Nucleus accumbens (tissue), 56 donors: Measurements from ENCODE around the gene TTN.
A peak's percentile ranks its signal among the peaks of the same experiment; 100 is the strongest.

Experiments used
- DNase-seq, 56 donors: peaks; one replicate each; lab custom pipeline; 2025; lab: John Stamatoyannopoulos, UW

TTN gene

DNA sequence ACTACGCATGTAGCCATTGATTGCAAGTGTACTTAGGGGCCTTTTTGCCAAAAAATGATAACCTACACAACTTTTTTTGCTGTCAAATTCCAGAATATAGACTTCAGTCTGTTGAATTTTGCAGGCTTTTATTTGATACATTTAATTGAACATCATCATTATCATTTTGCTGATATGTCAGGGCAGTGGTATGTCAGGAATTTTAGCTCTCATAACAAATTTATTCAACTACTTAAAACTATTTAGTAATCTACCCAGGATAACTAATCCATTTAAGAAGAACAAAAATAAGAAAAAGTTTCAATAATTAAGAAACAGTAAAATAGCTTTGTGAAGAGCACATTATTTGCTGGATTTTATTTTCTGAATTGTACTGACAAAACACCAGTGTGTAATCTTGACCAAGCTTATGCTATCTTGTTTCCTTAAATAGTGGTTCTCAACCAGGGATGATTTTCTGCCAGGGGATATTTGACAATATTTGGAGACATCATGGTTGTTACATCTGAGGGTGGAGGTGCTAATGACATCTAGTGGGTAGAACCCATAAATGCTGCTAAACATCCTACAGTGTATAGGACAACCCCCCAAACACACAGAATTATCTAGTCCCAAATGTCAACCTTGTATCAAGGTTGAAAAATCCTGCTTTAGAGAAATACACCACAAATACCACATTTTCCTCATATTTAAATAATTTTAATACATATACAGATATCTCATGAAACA is 12.1 kb upstream of the TTN start:
- no peak for DNase-seq

DNA sequence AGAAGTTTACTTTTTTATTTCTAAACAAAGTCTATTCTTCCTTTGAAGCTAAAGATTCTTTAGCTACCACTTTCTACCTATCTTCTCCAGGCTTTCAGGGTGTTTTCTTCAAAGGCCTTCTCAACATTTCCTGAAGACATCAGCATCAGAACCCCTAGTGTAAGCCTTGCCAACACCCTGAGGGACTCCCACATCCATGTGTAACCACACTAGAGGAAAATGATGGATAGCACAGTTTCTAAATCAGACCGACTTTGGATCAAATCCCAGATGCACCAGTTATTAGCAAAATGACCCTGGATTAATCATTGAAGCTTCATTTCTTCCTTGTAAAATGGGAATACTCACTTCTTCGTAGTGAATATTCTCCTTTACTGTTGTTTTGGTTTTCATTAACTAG is 4.7 kb upstream of the TTN start:
- no peak for DNase-seq

DNA sequence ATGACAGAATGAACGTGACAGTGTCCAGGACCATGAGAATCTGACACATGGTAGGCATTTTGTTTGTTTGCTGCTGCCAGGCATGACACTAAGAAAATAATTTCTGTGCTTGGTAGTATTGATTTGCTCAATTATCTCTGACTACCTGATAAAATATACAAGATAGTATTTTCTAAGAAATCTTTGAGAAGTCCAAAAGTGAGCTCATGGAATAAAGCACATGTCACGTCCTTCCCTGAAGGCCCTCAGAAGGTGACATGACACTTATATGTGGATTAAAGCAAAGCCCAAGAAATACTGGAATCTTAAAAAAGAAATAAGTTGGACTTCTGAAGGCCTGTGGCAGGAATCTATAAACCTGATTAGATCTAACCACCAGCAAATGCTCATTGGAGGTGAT is 3.8 kb upstream of the TTN start:
- DNase-seq = no peak

DNA sequence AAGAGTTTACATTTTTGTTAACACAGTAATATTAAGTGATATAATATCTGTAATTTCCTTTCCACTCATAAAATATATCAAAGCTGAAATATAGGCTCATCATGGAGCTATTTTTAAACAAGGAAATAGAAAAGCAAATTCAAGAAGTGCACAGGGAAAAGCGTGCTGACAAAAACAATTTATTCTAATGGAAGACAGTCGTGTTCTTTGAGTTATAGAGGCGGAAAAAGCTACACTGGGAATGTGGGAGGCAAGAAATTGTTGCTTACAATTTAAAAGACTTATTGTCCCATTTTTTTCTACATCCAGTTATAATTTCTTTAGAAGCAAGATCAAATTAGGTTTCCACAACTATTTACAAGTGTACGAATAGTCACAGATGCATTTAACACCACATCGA is 3.2 kb upstream of the TTN start:
- DNase-seq = no peak

DNA sequence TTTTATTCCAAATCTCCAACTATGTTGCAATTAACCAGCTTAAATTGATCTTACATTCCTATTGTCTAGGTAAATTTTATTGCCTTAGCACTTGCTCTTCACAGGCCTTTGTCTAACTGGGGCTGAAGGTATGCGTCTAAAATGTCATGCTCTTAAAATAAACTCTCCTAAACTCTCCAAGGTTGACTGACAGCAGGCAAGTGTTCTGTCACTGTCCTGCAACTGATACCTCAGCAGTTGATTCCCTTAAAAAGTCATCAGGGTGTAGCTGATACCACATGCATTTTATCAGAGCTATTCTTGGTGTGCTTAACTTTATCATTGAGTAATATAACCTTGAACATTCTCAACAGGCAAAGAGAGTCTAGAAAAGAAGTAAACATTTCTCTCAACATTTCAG is 680 bp downstream of the TTN start:
- DNase-seq = no peak

DNA sequence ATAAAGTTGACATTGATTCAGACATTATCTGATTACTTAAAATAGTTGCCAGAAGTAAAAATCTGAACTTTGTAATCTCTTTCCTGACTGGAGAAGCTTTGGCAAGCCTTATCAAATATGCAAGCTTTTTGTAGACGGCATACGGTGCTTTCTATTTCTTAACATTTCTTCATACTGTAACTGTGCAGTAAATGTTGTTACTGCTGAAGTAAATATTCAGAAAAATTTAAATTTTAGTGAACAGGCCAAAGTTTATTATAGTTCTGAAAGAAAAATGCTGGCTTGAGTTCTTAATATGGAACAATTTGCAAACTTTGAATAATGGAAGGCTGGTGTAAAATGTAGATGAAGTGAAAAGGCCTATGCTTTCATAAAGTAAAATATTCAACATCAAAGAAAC is 1.8 kb downstream of the TTN start:
- DNase-seq = no peak

DNA sequence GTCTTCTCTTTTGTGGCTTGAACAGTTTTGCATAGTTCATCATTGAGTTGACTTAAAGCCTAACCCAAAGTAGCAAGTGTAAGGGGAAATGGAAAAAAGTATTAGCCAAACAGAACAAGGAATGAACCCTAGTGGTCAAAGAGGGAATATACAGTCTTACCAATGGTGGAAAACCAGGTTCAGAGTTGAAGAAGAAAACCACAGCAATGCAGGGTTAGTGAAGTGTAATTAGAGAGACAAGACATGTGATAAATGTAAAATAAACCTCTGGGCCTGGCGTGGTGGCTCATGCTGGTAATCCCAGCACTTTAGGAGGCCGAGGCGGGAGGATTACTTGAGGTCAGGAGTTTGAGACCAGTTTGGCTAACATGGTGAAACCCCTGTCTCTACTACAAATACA is 2.4 kb downstream of the TTN start:
- no peak for DNase-seq

DNA sequence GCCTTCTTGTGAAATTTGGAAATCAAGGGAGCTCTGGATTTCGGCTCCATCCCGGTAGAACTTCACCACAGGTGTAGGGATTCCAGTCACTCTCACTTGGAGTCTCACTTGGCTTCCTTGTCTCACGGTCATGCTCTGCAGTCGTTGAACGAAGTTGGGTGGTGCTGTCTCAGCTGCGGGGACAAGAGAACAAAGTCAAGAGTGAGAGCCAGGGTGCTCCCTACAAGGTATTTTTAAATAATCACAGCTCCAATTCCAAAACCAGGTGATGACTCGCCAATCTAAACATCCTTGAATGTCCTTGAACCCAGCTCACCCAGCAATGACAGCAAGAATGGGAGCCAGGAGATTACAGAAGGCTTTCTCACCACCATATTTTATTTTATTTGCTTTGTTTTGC is 6.7 kb downstream of the TTN start:
- no peak for DNase-seq

DNA sequence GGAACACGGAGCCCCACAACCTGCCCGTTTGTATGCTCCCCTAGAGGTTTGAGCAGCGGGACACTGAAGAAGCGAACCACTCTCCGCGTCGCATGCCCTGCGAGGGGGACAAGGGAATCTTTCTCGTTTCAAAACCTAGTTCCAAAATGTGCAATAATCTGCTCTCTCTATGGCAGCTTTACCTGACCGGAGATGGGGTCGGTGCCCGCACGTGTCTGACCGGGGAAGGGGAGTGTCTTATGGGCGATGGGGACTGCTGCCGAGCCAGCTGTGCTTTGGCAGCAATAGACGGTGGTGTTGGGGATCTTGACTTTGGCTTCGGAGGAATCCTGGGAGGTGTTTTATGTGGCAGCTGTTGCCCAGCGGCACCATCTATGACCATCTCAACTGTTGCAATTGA is 7.9 kb downstream of the TTN start:
- DNase-seq = no peak

DNA sequence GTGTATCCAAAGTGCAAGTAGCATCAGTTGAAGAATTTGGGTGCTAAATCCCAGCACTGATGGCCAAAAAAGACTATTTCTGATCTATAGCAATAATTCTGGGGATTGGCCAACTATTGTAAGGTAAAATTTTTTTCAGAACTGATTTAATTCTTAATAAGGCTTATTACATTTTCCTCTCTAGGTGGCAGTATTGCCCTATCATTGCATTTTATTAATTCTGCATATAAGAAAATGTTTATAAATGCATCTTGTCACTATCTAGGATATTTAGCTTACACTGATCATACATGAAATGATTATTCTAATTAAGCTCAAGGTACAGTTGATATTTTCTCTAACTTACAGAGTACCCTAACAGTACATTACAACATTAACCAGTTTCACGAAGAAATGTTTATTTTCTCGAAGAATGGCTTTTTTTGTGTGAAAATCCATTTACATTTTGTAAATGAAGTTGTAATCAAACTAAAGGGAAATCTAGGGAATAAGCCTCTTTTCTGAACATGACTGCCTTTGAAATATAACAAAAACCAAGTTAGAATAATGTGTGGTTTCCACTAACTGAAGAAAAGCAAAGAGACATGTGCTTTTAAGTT is 11.0 kb downstream of the TTN start:
- no peak for DNase-seq

DNA sequence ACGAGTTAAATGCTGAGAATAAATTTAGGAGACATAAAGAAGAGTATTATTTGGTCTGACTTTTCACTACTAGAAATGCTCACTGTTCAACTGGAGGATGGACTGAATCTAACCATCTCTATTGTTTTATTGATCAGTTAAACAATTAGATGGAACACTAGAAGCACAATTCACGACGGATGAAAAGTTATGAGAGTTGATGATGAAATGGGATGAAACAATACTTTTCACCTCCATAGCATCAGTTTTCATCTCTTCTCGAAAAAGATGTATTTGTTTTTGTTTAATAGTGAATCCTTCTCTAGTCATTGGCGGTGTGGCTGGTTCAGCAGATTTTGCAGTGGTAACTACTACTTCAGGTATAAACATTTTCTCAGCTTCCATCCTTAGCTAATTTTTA is 19.3 kb downstream of the TTN start:
- DNase-seq = no peak

DNA sequence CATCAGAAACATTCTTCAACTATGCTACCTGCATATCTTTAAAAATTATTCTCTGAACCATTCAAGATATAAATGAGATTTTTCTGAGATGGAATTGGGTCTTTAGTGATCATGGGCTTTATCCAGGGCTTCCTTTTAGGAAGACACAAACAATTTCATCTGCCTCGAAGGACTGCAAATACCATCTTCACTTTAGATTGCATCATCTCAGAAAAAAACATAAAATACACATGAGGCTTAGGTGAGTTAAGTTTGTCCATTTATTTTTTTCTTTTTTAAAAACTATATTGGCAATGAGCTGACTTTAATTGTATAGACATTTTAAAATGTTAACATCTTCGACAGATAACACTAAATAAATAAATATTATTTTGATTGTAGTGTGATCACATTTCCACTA is 20.1 kb downstream of the TTN start:
- no peak for DNase-seq

DNA sequence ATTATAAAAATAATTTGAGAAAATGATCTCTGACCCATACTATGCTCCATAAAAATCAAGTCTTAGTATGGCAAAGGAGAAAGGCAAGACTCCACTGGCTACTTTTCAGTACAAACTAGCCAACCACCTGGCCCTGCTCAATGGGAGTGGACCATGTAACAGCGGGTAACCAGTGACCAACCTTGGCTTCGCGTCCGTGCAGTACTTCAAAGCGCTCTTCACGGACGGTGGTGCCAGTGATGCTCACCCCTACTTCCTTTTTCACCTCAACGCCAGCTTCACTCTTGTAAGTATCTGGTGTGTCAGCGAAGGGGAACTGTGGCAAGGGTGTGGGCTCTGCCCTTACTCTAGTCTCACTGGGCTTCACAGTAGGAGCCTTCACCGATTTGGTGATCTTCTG is 23.3 kb downstream of the TTN start:
- DNase-seq = no peak

DNA sequence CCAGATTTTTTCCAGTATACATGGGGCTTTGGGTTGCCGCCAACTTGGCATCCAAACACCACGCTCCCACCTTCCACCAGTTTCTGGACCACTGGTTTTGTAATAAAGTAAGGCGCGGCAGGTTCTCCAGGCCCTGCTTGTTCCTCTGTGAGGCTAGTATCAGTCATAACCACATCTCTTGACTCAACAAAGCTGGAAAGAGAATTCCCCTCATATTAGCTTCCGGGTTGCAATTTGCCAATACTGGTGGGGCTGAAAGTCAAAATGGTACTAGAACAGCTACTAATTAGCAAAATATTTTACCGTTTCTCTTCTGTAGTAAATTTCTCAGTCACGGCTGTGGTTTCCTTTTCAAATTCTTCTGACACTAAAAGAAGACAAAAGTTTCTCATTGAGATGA is 25.0 kb downstream of the TTN start:
- no peak for DNase-seq

DNA sequence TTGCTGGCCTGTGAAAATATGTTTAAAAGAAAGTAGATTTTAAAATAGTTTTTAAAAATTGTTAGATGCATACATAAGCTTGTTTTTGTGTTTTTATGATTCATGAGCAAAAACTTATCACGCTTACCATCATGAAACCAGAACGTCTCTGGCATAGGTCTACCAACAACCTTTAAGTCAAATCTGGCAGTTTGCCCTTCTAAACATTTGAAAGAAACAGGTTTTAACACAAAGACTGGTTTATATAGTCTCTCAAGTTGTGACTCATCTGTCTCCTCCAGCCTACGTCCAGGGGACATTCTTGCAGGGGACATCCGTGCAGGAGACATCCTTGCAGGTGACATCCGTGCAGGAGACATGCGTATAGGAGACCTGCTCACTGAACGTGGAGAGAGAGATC is 29.6 kb downstream of the TTN start:
- DNase-seq = no peak

DNA sequence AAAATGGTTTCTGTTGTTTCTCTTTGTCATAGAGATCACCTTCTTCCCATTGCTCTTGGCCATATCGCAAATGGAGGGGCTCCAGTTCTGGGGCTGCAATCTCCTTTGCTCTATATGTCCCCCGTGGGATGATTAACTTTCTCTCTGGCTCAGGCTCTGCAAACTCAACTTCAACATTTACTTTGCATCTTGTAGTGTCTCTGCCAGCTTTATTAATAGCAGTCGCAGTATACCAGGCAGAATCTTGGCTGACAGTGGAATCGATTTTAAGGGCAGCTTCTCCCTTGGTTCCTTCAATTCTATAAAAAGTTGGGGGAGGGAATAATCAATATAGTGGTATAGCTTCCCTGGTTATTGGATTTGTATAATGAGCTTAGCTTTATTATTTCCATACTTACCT is 30.5 kb downstream of the TTN start:
- DNase-seq = no peak

DNA sequence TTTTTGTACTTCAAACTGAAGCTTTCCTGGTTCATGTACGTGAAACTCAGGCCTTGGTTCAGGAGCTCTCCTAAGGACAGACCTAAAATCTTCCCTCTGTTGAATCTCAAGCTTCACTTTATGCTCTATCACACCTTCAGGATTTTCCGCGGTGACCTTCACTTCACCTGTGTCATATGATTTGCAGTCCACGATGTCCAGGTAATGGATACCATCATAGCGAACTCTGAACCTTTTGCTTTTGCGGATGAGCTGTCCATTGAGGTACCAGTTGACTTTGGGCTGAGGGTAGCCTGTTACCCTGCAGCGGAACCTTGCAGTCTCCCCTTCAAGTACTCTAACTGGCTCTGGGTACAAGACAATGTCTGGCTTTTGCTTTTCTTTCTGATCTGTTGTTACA is 31.2 kb downstream of the TTN start:
- no peak for DNase-seq

DNA sequence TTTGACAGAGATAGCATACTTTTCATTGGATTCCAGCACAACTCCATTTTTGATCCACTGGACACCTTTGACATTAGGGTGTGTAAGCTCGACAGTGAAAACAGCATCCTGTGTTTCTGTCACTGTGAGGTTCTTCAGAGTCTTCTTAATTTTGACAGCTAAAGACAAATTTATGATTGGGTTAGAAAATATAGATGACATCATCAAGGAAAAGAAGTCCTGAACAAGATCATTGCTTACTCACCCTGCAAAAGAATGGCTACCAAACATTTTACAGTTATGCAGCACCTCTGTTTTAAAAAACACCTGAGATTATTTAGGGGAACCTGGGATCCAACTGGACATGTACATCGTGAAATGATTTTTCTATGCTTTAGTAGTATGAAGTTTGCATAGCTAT is 36.7 kb downstream of the TTN start:
- no peak for DNase-seq

DNA sequence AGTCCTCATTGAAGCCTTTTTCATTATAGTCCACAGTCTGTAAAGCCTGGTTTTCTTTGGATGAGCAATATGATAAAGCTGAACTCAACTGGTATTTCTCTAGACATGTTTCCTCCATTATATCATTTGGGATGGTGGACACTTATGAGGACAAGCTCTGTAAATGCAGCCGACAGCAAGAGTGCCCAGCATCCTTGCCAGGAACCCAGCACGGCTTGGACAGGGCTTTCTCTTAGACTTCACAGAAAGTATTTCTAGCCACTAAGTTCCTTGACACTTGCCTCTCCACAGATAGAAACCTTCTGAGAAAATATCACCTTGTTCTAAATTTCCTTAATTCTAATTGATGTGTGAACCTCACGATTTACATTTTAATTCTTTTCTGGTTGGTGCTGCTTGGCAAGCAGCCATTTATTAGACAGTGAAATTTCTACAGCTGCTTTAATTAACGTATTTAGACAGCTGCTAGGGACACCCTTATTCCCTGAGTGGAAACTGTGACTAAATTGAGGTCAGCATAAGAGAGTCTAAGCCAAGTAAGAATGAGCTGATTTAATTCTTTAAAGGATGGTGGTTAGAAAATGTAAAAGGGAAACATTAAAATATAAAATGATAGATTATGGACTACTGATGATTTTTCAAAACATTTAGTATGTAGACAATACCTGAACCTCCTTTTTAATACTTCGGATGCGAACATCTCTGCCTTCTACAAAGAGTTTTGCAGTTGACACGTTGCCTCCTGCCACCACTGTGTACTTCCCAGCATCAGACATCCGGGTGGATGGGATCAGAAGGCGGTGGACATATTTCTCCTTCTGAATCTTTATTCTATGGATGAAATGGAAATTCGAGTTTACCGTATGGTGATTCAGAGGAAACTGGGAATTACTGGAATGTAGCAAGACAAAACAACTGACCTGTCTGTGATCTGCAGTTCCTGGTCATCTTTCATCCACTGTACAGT is 39.8 kb downstream of the TTN start:
- DNase-seq = no peak

DNA sequence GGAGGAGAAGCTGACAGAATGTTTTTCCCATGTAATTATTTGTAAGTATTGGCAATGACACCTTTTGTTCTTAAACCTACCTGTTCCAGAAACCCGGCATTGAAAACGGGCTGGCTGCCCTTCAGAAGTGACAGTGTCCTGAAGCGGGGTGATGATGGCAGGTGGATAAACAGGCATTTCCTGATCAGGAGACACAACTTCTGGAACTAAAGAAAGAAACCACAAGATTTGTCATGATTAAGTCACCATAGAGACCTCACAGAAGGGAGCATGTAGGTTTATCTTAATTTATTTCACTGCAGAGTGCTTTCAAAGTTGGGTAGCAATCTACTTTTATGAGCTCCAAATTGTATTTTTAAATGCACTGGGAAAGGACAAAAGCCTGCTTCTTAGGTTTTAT is 43.1 kb downstream of the TTN start:
- no peak for DNase-seq

DNA sequence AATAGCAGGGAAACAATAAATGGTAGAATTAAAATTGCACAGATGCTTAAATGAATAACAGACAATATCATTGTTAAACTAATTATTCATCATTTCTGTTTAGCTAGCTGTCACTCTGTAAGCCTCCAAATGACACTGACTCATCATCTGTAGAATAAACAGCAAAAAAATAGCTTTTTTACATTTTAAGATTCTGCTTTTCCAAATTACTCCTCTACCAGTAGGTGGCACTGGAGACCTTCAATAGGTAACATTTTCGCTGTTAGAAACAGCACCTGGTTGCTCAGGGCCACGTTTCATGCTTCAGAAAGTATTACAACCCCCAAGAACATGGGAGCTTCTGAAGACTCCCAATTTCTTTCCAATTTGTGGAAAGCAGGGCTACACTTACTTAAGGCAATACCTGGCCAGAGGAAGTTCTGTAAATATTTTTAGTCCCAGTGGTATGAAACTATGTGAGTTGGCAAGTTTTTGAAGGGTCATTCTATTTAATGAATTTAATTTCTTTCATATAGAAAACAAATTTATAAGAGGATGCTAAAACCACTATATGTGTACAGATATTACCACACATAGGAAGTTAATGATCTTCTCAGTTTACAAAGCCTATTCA is 45.4 kb downstream of the TTN start:
- peak in 3 of 56 donors; percentile 0 to 6 (median 4) for DNase-seq
